Kidney (tissue), 14 donors: ENCODE data around the gene CHID1. TPM values are rescaled to one million over a fixed set of nuclear protein-coding genes. Genes with fewer than 3 reads are reported as not detected.

Source experiments
- DNase-seq, 5 donors: peaks; one replicate each; pipeline ENCODE4 v3.0.0-alpha.2; 2013 to 2020
- FAIRE-seq: peaks from 2 replicates; lab custom pipeline; 2012; peaks lifted over from hg19 to GRCh38; lab: Jason Lieb, UNC
- H3K27ac ChIP-seq, 2 donors: one replicate each; pipeline ENCODE4 v1.7.0; 2013; ENCODE audit warnings: low read depth in 2 of 2, low read length in 2 of 2, inconsistent platforms in 1 of 2
- H3K27me3 ChIP-seq: one replicate; pipeline ENCODE4 v1.7.1; 2013; ENCODE audit warnings: low read length, inconsistent platforms; ENCODE audit not compliant: control insufficient read depth, insufficient read depth
- H3K36me3 ChIP-seq, 3 donors: one replicate each; pipeline versions ENCODE4 v1.7.0 to v1.7.1; 2013; ENCODE audit warnings: low read length in 3 of 3, control low read depth in 1 of 3, inconsistent platforms in 1 of 3; ENCODE audit not compliant: insufficient read depth in 3 of 3, control insufficient read depth in 2 of 3
- H3K4me1 ChIP-seq, 3 donors: one replicate each; pipeline versions ENCODE4 v1.7.0 to v1.7.1; 2013; ENCODE audit warnings: low read length in 3 of 3, inconsistent platforms in 1 of 3, low read depth in 1 of 3; ENCODE audit not compliant: control insufficient read depth in 2 of 3, insufficient read depth in 2 of 3
- H3K4me3 ChIP-seq, 3 donors: one replicate each; pipeline versions ENCODE4 v1.7.0 to v1.8.1; 2013; ENCODE audit warnings: low read length in 3 of 3, control low read depth in 1 of 3, inconsistent platforms in 1 of 3
- H3K9ac ChIP-seq, 3 donors: one replicate each; pipeline versions ENCODE4 v1.7.0 to v1.7.1; 2013; ENCODE audit warnings: low read length in 3 of 3, control low read depth in 1 of 3, inconsistent platforms in 1 of 3
- H3K9me3 ChIP-seq, 3 donors: one replicate each; pipeline versions ENCODE4 v1.7.0 to v1.7.1; 2013; ENCODE audit warnings: low read length in 3 of 3, control low read depth in 1 of 3, inconsistent platforms in 1 of 3; ENCODE audit not compliant: control insufficient read depth in 2 of 3, insufficient read depth in 1 of 3
- intact Hi-C: fragments of 100-400 bp; cut with DNase I; formaldehyde crosslinking; loops from one replicate; pipeline ENCODE4 v1.11.1; 2022
- polyA plus RNA-seq: library from polyadenylated mRNA; stranded (reverse); fragments of 350-450 nt; fragmentation: Illumina TruSeq; extraction: RNeasy Lipid Tissue Mini Kit (QIAGEN cat#74804); gene quantifications from one replicate; pipeline ENCODE4 v1.2.3, GENCODE V29; 2014; ENCODE audit warnings: low read depth, low replicate concordance; ENCODE audit not compliant: insufficient read depth
- total RNA-seq: library from RNA; stranded (reverse); fragmentation: NEBNext Ultra II Directional; extraction: Animal tissue kit (Norgen Biotek cat#: 25700); gene quantifications from one replicate; pipeline ENCODE4 v1.2.1, GENCODE V29; 2021
- TF ChIP-seq, protein P1 (sequence below): IDR thresholded peaks from 3 replicates; pipeline ENCODE4 v1.5.1; 2012; ENCODE audit warnings: mild to moderate bottlenecking, moderate library complexity, borderline replicate concordance; ENCODE audit not compliant: insufficient read depth; ENCODE audit errors: extremely low read depth
- donor health status: control.
- donor health status: control.
- donor health status: control.
- donor health status: control.
- donor health status: control.
- donor health status: DM: yes; HTN: yes; CAD: no.
- donor health status: Normal renal cell carcinoma (clear cell type).

The CHID1 gene
- total and polyA plus RNA-seq, 2 donors from 2014 or later, result 82.2 to 128 TPM

DNA sequence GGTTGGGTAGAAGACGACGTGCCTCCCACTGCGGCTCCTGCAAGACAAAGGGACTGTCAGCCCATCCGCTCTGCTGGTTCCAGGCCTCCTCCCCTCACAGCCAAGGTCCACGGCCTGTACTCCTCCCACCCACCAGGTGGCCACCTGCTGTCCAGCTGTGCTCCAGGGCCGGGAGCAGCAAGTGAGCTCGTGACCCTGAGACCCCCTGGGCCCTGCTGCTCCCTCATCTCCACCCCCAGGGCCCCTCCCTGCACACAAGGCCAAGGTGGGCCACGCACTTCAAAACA lies 40.5 kb downstream of the CHID1 start:
- H3K9me3 ChIP-seq, result no peaks in the 10 kb centered on the region
- no peak for FAIRE-seq
- H3K9ac ChIP-seq, result no peak overlapping the region
- no peak overlapping the region for H3K4me3 ChIP-seq
- H3K36me3 ChIP-seq, result no peaks in the 10 kb centered on the region
- TF ChIP-seq, protein P1, sequence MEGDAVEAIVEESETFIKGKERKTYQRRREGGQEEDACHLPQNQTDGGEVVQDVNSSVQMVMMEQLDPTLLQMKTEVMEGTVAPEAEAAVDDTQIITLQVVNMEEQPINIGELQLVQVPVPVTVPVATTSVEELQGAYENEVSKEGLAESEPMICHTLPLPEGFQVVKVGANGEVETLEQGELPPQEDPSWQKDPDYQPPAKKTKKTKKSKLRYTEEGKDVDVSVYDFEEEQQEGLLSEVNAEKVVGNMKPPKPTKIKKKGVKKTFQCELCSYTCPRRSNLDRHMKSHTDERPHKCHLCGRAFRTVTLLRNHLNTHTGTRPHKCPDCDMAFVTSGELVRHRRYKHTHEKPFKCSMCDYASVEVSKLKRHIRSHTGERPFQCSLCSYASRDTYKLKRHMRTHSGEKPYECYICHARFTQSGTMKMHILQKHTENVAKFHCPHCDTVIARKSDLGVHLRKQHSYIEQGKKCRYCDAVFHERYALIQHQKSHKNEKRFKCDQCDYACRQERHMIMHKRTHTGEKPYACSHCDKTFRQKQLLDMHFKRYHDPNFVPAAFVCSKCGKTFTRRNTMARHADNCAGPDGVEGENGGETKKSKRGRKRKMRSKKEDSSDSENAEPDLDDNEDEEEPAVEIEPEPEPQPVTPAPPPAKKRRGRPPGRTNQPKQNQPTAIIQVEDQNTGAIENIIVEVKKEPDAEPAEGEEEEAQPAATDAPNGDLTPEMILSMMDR, result no peak
- intact Hi-C loops, result no loop called here
- no peaks in the 10 kb centered on the region for H3K27me3 ChIP-seq
- no peaks in the 10 kb centered on the region for H3K4me1 ChIP-seq
- DNase-seq, result peak in 4 of 5 donors; percentile 76 to 90 (median 82)
- no peak overlapping the region for H3K27ac ChIP-seq

- Histone ChIP-seq H3K4me3 (no peak overlapping the region), H3K4me1 (no peaks in the 10 kb centered on the region), H3K36me3 (no peaks in the 10 kb centered on the region), H3K9me3 (no peaks in the 10 kb centered on the region), H3K27ac (no peak overlapping the region), H3K9ac (no peak overlapping the region), H3K27me3 (no peaks in the 10 kb centered on the region)
- FAIRE-seq (no peak), DNase-seq (no peak)
- TF ChIP-seq, protein P1, result no peak
- intact Hi-C loops, result no loop called here
Measured at GRCh38 chr11:869399-870126, 41.0 kb downstream of the CHID1 start.

GRCh38 chr11:868802-869201 lies 41.8 kb downstream of the CHID1 start:
- H3K27me3 ChIP-seq, result no peaks in the 10 kb centered on the region
- no peak overlapping the region for H3K27ac ChIP-seq
- H3K4me3 ChIP-seq, result no peak overlapping the region
- FAIRE-seq (no peak), DNase-seq (no peak)
- intact Hi-C loops, result no loop called here
- peaks cover 0 to 2% (median 0%) of the 10 kb centered on the region in 3 donors for H3K4me1 ChIP-seq
- no peaks in the 10 kb centered on the region for H3K9me3 ChIP-seq
- TF ChIP-seq, protein P1, result no peak
- H3K36me3 ChIP-seq, result no peaks in the 10 kb centered on the region
- no peak overlapping the region for H3K9ac ChIP-seq

- TF ChIP-seq, protein P1, result no peak
- H3K36me3 ChIP-seq, result no peaks in the 10 kb centered on the region
- intact Hi-C loops, result no loop called here
Measured at GRCh38 chr11:868394-868793, 42.2 kb downstream of the CHID1 start.

More at GRCh38 chr11:868394-868793, 42.2 kb downstream of the CHID1 start:
- peaks cover 0 to 6% (median 2%) of the 10 kb centered on the region in 3 donors for H3K4me1 ChIP-seq
- H3K9me3 ChIP-seq, result no peaks in the 10 kb centered on the region
- DNase-seq, result no peak
- H3K27ac ChIP-seq, result no peak overlapping the region
- H3K4me3 ChIP-seq, result no peak overlapping the region
- no peaks in the 10 kb centered on the region for H3K27me3 ChIP-seq
- FAIRE-seq, result no peak
- H3K9ac ChIP-seq, result no peak overlapping the region
